Tibial artery (tissue), 4 donors: ENCODE measurements around the gene SMOC2.

Source experiments
- DNase-seq, 2 donors: peaks; one replicate each; pipeline ENCODE4 v3.0.0-alpha.2; 2019
- H3K27ac ChIP-seq, 2 donors: fragments of 200-600 bp; sonication (generic) in 1 of 2; 1 replicate in 1 of 2; 2 replicates in 1 of 2; pipeline ENCODE4 v1.5.1; 2018 to 2019; ENCODE audit warnings: mild to moderate bottlenecking in 1 of 2
- H3K27me3 ChIP-seq, 2 donors: fragments of 200-600 bp; sonication (generic) in 1 of 2; one replicate each; pipeline versions ENCODE4 v1.5.1 to v1.6.0; 2016 to 2019
- H3K36me3 ChIP-seq, 3 donors: fragments of 200-600 bp; sonication (generic) in 2 of 3; one replicate each; pipeline ENCODE4 v1.5.1; 2016 to 2019; ENCODE audit warnings: mild to moderate bottlenecking in 2 of 3
- H3K4me1 ChIP-seq, 4 donors: fragments of 200-600 bp; sonication (generic) in 2 of 4; 1 replicate in 3 of 4; 2 replicates in 1 of 4; pipeline ENCODE4 v1.5.1; 2016 to 2019
- H3K4me3 ChIP-seq, 2 donors: fragments of 200-600 bp; sonication (generic) in 1 of 2; 1 replicate in 1 of 2; 2 replicates in 1 of 2; pipeline ENCODE4 v1.5.1; 2018 to 2019; ENCODE audit warnings: mild to moderate bottlenecking in 2 of 2
- H3K9me3 ChIP-seq, 3 donors: fragments of 200-600 bp; sonication (generic) in 1 of 3; one replicate each; pipeline ENCODE4 v1.5.1; 2016 to 2019
- CTCF ChIP-seq, 2 experiments: fragments of 200-600 bp in 1 of 2; fragments of 450-650 bp in 1 of 2; IDR thresholded peaks; one replicate each; pipeline ENCODE4 v1.5.1; 2017 to 2019; ENCODE audit warnings: antibody characterized with exemption in 2 of 2, mild to moderate bottlenecking in 1 of 2, moderate library complexity in 1 of 2
- intact Hi-C: fragments of 100-400 bp; cut with DNase I; formaldehyde crosslinking; loops from one replicate; pipeline ENCODE4 v1.15.0; 2023; ENCODE audit warnings: low total_unique reads

Gene SMOC2

GRCh38 chr6:168612586-168612985, 171.6 kb downstream of the SMOC2 start:
- no peak for DNase-seq
- TF ChIP-seq CTCF (IDR thresholded peaks at IDR 0.05): no peak
- Histone ChIP-seq H3K27me3 (no peaks in the 10 kb centered on the region), H3K4me3 (no peak overlapping the region), H3K27ac (no peak overlapping the region), H3K36me3 (peaks cover 3 to 33% (median 5%) of the 10 kb centered on the region in 3 donors), H3K9me3 (no peaks in the 10 kb centered on the region), H3K4me1 (peaks cover 0 to 13% (median 10%) of the 10 kb centered on the region in 4 donors)
- intact Hi-C loops: no loop called here

DNA sequence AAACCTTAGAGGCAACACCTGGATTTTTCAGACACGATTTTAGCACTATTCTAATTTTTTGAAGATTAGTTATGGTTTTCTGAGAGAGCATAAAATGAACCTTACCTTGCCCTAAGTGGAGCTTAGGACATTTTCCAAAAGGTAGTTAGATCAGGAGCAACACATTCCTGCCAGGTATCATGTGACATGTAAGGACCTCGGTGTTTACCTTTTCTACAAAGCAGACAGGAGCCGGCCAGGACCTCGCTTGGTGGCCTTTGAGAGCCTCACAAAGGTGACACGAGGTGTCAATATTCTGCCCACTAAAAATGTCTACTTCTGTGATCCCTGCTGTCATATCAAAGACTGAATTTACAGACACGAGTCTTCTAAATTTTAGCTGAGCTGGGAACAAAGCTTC, 174.9 kb downstream of the SMOC2 start:
- Histone ChIP-seq H3K36me3 (peaks cover 3 to 16% (median 5%) of the 10 kb centered on the region in 3 donors), H3K27ac (no peak overlapping the region), H3K9me3 (no peaks in the 10 kb centered on the region), H3K27me3 (no peaks in the 10 kb centered on the region), H3K4me3 (no peak overlapping the region), H3K4me1 (peaks cover 0 to 23% (median 12%) of the 10 kb centered on the region in 4 donors)
- TF ChIP-seq CTCF (IDR thresholded peaks at IDR 0.05): no peak
- intact Hi-C loops: no loop called here
- DNase-seq: no peak

DNA sequence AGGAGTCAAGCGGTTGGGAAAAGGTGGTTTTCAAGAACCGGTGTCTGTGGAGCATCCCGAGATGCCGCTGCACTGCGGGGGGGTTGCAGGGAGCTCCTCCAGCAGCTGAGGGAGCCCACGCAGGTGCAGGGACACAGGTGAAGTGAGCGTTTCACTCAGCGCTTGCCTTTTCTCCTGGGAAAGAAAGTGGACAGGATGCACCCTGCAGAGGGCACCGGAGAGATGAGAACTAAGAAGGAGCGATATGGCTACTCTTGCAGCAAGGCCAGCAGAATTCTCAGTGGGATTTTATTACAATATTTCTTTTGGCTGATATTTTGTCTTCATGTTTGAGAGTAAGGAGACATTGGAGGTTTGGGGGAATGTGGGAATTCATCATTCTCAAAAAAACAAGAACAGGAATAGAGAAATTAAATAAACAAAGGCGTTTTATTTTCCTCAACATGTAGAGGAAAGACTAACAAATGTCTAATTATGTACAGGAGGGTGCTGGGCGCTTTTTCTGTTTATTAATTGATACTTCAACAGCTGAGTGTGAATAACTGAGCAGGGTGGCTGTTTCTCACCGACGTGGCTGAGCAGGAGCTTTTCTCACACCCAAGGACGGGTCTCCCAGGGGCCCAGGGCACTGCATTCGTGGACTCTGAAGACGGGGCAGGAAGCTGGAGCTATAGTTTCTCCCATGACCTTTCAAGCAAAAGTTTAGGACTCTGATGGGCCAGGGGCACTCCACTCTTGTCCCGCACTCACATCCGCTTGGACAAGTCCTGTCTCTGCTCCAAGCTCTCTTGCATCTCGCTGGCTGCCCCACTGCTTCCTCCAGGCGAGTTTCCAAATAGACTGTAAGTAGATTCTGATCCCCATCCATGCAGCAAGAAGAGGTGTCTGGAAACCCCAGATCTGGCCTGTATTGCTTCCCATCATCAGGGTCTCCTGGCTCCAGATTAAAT, 176.1 kb downstream of the SMOC2 start:
- no peak overlapping the region for H3K4me3 ChIP-seq
- DNase-seq: no peak
- H3K27me3 ChIP-seq: no peaks in the 10 kb centered on the region
- no peaks in the 10 kb centered on the region for H3K9me3 ChIP-seq
- intact Hi-C loops: no loop called here
- peak; percentile 42 to 44 for TF ChIP-seq CTCF (IDR thresholded peaks at IDR 0.05)
- H3K27ac ChIP-seq: peak overlapping the region; percentile 53 to 55
- peaks cover 0 to 23% (median 12%) of the 10 kb centered on the region in 4 donors for H3K4me1 ChIP-seq
- peaks cover 3 to 16% (median 5%) of the 10 kb centered on the region in 3 donors for H3K36me3 ChIP-seq

DNA sequence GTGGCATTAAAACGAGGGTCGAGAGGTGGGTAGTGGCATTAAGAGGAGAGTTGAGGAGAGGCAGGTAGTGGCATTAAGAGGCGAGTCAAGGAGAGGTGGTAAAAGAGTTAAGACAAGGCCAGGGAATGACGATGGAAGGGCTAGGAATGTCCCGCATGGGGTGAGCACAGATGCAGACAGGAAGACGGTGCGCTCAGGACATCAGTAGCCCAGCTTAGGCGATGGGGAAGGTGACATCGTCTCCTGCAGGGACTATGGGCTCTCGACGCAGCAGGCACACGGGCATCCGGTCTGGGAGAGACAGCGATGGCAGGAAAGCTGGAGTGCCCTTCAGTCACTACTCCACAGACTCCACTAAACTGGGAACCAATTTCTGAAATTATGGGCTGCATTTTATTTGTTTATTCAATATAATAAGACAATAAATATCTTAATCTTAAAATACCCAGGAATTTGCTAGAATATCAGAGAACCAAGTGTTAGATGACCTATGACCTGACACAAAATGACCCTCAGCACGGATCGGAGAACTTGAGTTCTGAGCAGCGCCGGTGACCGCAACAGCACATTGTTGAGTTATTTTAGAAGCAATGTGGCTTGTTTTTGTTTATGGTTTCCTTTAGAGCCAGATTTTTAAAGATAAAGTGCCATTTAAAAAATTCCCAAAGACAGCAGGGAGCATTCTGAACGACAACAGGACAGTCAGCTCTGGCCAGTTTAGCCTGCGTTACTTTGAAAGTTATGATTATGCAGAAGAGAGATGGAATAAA, 177.7 kb downstream of the SMOC2 start:
- TF ChIP-seq CTCF (IDR thresholded peaks at IDR 0.05): no peak
- Histone ChIP-seq H3K36me3 (peaks cover 0 to 5% (median 0%) of the 10 kb centered on the region in 3 donors), H3K9me3 (no peaks in the 10 kb centered on the region), H3K4me1 (peaks cover 0 to 23% (median 12%) of the 10 kb centered on the region in 4 donors), H3K4me3 (no peak overlapping the region), H3K27ac (no peak overlapping the region), H3K27me3 (no peaks in the 10 kb centered on the region)
- intact Hi-C loops: no loop called here
- DNase-seq: no peak

DNA sequence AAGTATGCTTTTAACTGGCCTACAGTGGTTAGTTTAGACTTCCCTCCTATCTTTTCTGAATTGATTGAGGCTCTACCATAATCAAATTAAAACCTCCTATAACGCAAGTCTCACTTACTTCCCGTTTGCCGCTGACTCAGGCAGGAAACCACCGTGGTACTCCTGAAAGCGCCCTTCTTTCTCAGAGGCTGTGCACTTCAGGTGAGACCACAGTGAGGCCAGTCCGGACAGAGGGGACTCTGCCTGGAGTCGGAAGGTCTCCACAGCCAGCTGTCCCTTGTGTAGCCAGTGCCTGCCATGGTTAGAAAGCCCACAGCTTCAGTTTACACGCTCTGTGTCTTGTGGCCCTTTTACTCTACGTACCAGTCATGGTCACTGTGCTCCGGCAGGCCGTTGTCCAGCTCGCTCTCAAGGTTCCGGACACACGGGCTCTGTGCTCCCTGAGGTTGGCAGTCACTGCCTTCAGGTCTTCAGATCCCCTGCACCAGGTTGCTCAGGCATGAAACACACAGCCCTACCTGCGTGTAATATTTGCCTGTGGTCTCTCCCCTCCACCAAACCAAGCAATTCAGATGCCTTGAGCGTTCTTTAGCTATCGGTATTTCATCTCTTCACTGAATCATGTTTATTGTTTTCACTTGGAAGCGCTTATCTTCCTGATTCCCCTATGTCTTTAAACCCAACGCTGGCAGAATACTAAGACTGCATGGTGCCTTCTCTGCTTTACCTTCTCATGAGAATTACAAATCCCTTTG, 178.8 kb downstream of the SMOC2 start:
- Histone ChIP-seq H3K27ac (no peak overlapping the region), H3K9me3 (no peaks in the 10 kb centered on the region), H3K27me3 (no peaks in the 10 kb centered on the region), H3K36me3 (no peaks in the 10 kb centered on the region), H3K4me1 (peaks cover 0 to 23% (median 12%) of the 10 kb centered on the region in 4 donors), H3K4me3 (no peak overlapping the region)
- intact Hi-C loops: no loop called here
- DNase-seq: no peak
- no peak for TF ChIP-seq CTCF (IDR thresholded peaks at IDR 0.05)
